ENCODE results near the gene LIMS4.
"Not testable (repeated sequence)": the region's sequence is repeated elsewhere in the genome, so short reads cannot be mapped to it uniquely, and the experiment has no call there.

The LIMS4 gene

GRCh38 chr2:110449127-110449947 is 23.3 kb downstream of the LIMS4 start:
- DNase-seq (ENCODE audit: low read depth), result not testable (repeated sequence)

GRCh38 chr2:110446644-110447043 is 26.0 kb downstream of the LIMS4 start:
- not testable (repeated sequence) for DNase-seq (ENCODE audit: low read depth)

- DNase-seq (ENCODE audit: low read depth), result not testable (repeated sequence)
These were observed 29.2 kb downstream of the LIMS4 start for GRCh38 chr2:110443305-110444005.

GRCh38 chr2:110441905-110442304 is 30.7 kb downstream of the LIMS4 start:
- not testable (repeated sequence) for DNase-seq (ENCODE audit: low read depth)

- not testable (repeated sequence) for DNase-seq (ENCODE audit: low read depth)
These were observed 38.1 kb downstream of the LIMS4 start for GRCh38 chr2:110434565-110434964.

- not testable (repeated sequence) for DNase-seq (ENCODE audit: low read depth)
These were observed 46.9 kb downstream of the LIMS4 start for GRCh38 chr2:110425725-110426124.

GRCh38 chr2:110424421-110424820 is 48.2 kb downstream of the LIMS4 start:
- not testable (repeated sequence) for DNase-seq (ENCODE audit: low read depth)

- DNase-seq (ENCODE audit: low read depth), result not testable (repeated sequence)
These were observed 49.0 kb downstream of the LIMS4 start for GRCh38 chr2:110423574-110423962.

GRCh38 chr2:110422852-110423573 is 49.6 kb downstream of the LIMS4 start:
- not testable (repeated sequence) for DNase-seq (ENCODE audit: low read depth)

GRCh38 chr2:110420641-110421354 is 51.8 kb downstream of the LIMS4 start:
- not testable (repeated sequence) for DNase-seq (ENCODE audit: low read depth)

- not testable (repeated sequence) for DNase-seq (ENCODE audit: low read depth)
These were observed 65.5 kb downstream of the LIMS4 start for GRCh38 chr2:110407142-110407541.

- DNase-seq (ENCODE audit: low read depth), result not testable (repeated sequence)
These were observed 67.6 kb downstream of the LIMS4 start for GRCh38 chr2:110404988-110405387.

GRCh38 chr2:110404246-110404645 is 68.4 kb downstream of the LIMS4 start:
- DNase-seq (ENCODE audit: low read depth), result not testable (repeated sequence)

- DNase-seq (ENCODE audit: low read depth), result not testable (repeated sequence)
These were observed 71.5 kb downstream of the LIMS4 start for GRCh38 chr2:110401001-110401618.

GRCh38 chr2:110399378-110399777 is 73.2 kb downstream of the LIMS4 start:
- DNase-seq (ENCODE audit: low read depth), result not testable (repeated sequence)

GRCh38 chr2:110395990-110396389 is 76.6 kb downstream of the LIMS4 start:
- not testable (repeated sequence) for DNase-seq (ENCODE audit: low read depth)
